SK-N-SH treated with all-trans-retinoic acid at 6 μM for 48 hours (cell line): ENCODE results near the gene SLC41A3.

Experiments used
- BACH2 ChIP-seq: fragments of 250-450 bp; sonication (Bioruptor Pico); IDR thresholded peaks from 2 replicates; pipeline ENCODE4 v1.9.0; 2021; ENCODE audit warnings: mild to moderate bottlenecking, borderline replicate concordance
- GLIS3 ChIP-seq: fragments of 250-450 bp; sonication (Bioruptor Pico); IDR thresholded peaks from 2 replicates; pipeline ENCODE4 v1.5.0; 2020; ENCODE audit warnings: mild to moderate bottlenecking, moderate library complexity
- OSR1 ChIP-seq: fragments of 250-450 bp; sonication (Bioruptor Pico); IDR thresholded peaks from 2 replicates; pipeline ENCODE4 v1.8.0; 2022; ENCODE audit warnings: moderate library complexity, mild to moderate bottlenecking, inconsistent platforms
- PATZ1 ChIP-seq: fragments of 250-450 bp; sonication (Bioruptor Pico); IDR thresholded peaks from 2 replicates; pipeline ENCODE4 v1.8.0; 2020; ENCODE audit warnings: mild to moderate bottlenecking, moderate library complexity, borderline replicate concordance
- RARB ChIP-seq: fragments of 250-450 bp; sonication (Bioruptor Pico); IDR thresholded peaks from 2 replicates; pipeline ENCODE4 v1.8.0; 2021; ENCODE audit warnings: mild to moderate bottlenecking, moderate library complexity
- ZC3H10 ChIP-seq: fragments of 250-450 bp; sonication (Bioruptor Pico); IDR thresholded peaks from 2 replicates; pipeline ENCODE4 v1.5.1; 2021; ENCODE audit warnings: mild to moderate bottlenecking, moderate library complexity
- ZNF565 ChIP-seq: fragments of 450-650 bp; formaldehyde crosslinking; conservative IDR thresholded peaks from 2 replicates; pipeline ENCODE4 v1.5.0; 2020; ENCODE audit warnings: low read depth, mild to moderate bottlenecking, moderate library complexity
- ZNF70 ChIP-seq: fragments of 450-650 bp; formaldehyde crosslinking; IDR thresholded peaks from 2 replicates; pipeline ENCODE4 v1.5.0; 2020; ENCODE audit warnings: mild to moderate bottlenecking, moderate library complexity

- TF ChIP-seq OSR1 = no peak
- TF ChIP-seq PATZ1 (CRISPR knock-in tag) = no peak
- no peak for TF ChIP-seq ZC3H10
- no peak for TF ChIP-seq GLIS3 (CRISPR knock-in tag)
- no peak for TF ChIP-seq ZNF70
- no peak for TF ChIP-seq BACH2 (CRISPR knock-in tag)
- TF ChIP-seq ZNF565 (CRISPR knock-in tag) = no peak
- no peak for TF ChIP-seq RARB (CRISPR knock-in tag)
Observed at GRCh38 chr3:126021224-126021623, 62.7 kb downstream of the SLC41A3 start.
